ENCODE measurements around the gene AUTS2.

GRCh38 chr7:70182521-70182920 lies 584.2 kb downstream of the AUTS2 start:
- TF ChIP-seq GABPA (IDR thresholded peaks at IDR 0.05; ENCODE audit: low read depth) (no peak), JUND (IDR thresholded peaks at IDR 0.05; ENCODE audit: low read depth, low read length) (no peak), MAX (IDR thresholded peaks at IDR 0.05; ENCODE audit: low read depth, low read length) (no peak), POLR2A (IDR thresholded peaks at IDR 0.05; ENCODE audit: low read depth, low read length) (no peak)

Data from GM12878 (cell line).